GM21423 (cell line): ENCODE measurements around the gene FUT3.
"Not testable (repeated sequence)": the region's sequence is repeated elsewhere in the genome, so short reads cannot be mapped to it uniquely, and the experiment has no call there.

ENCODE experiments used
- ATAC-seq: cut with Tn5 transposase; IDR thresholded peaks from one replicate; pipeline ENCODE4 v1.9.1; 2021; ENCODE audit warnings: mild to moderate bottlenecking, moderate library complexity; ENCODE audit not compliant: unreplicated experiment

The FUT3 gene

DNA sequence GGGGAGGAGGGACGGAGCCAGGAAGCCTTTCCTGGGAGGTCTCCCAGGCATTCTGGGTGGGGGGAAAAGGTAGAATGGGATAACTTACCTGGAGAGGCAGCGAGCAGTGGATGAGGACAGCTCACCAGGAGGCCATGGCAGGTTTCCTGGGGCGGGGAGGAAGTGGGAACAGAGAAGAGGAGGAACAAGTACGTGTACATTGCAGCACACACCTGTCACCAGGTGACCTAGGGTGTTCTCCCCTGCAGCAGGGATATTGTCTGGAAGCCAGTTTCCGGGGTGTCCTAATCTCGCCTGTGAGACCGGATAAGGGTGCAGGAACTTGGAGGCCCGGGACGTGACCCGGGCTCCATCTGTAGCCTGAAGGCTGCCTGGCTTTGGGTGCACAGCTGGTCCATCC, at the start of gene FUT3:
TSS of gene FUT3 (minus strand) at position 148 of the 400 bp plus-strand sequence.
- no peak for ATAC-seq

DNA sequence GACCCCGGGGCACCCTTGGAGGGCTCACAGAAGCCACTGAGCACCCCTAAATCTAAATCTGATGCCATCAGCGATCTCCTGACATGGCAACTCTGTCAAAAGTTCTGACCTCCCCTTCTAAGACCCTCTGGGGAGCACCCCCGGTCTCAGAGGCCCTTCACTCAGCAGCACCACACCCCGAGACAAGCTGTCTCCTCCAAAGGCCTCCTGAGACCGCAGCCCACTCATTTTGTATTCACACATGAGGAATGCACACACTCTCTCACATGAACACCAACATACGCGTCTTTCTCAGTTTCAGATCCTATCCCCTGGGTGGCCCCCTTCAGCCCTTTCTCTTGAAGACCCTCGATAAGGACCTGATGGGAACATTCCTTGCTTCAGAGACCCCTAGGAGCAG, 49.7 kb upstream of the FUT3 start:
- no peak for ATAC-seq

DNA sequence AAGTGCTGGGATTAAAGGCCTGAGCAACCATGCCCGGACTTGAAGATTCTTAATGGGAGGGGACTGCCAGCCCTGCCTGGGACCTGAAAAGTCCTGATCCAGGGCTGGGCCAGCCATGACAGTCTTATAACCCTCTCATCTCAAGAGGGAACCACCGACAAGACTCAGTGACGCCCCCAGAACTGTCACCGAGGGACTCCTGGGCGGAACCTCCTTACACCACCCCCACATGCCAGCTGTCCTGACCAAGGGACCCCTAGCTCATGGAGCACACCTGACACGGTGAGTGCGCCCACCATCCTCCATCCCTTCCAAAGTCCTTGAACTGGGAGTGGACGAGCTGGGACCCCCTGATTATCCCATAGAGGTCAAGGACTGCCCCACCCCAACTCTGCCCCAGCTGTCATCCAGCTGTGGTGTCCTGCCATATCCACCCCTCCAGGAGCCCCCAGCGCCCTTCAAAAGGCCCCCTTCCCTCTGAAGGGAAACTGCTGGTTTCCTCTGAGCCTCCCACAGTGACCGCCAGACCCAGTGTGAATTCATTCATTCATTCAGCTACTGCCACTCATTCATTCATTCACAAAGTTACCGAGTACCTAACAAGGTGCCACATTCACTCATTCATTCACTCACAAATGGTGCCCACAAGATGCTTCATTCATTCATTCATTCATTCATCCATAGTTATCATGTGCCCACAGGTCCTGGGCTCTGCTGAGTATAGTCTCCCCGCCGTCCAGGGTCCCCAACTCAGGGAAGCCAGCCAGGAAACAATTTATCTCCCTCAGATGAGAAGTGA, 48.7 kb upstream of the FUT3 start:
- no peak for ATAC-seq

DNA sequence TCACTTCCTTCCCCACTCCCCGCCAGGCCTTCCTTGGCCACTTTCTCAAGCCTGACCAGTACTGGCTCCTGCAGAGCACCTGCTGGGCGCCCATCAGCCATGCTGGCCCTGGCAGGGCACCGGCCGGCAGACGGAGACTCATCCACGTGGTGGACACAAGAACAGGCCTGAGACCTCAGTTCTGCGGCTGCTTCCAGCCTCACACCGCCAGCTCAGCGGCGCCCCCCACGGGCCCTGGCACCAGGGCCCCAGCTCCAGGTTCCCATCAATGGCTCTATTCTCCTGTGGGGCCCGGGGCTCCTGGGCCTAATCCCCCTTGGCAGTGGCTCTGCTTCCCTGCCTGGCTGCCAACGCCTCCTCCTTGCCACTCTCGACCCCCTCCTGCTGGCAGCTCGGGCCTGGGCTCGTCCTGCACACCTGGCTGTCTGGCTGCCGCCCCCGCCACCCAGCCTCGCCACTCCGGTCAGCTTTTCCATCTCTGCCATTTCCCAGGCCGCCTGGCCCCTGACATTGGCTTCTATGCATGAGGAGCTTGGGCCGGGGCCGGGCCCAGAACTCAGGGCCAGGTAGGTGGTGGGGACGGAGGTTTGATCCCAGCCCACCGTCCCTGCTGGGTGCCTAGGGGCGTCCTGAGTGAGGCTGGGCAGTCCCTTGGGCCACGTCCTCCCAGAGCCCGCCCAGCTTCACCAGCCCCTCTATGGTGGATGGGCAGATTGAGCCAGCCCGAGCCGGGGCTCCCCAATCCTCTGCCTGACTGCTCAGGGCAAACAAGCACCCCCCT, 46.1 kb upstream of the FUT3 start:
- no peak for ATAC-seq

DNA sequence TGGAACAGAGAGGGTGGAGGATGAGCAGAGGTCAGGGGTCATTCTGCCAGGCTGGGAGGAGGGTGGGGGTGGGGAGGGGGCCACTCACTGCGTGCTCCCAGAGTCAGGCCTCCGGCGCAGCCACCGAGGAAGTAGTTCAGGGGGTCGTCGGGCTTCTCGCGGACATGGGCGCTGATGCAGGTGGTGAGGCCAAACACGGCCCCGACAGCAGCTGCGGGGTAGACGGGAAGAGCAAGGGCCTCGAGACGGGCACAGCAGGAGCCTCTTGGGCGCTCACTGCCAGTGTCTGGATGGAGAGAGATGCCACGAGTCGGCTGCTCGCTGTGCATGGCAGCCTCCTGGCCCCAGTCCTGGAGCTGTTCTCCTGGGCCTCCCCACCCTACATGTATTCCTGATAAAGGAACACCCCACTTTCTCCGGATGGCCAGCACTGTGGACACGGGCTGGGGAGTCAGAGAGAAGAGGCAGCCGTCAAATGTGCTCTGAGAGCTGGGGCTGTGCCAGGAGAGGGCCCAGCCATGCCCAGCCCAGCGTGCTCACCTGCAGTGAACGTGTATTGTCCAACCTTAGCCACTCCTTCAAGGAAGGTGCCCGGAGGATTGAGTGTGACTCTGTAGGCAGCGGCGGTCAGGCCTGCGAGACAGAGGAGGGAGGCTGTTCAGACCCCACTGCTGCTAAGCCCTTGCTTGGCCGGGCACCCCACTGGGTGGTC, 45.3 kb upstream of the FUT3 start:
- ATAC-seq = no peak

DNA sequence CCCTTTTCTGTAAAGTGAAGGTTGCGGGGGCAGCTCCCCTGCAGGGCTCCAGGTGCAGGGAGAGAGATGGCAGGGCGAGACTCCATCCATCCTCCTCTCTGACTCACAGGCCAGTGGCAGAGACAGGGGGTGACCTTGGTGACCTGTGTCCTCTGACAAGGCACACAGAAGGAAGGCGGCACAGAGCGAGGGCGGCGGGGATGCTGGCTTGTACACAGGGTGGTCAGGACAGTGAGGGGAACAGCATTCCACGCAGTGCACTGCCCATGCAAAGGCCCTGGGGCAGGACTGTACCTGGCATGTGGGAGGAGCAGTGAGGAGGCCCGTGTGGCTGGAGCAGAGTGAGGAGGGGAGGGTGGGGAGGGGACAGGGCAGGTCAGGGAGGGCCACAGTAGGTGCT, 44.6 kb upstream of the FUT3 start:
- ATAC-seq = no peak

DNA sequence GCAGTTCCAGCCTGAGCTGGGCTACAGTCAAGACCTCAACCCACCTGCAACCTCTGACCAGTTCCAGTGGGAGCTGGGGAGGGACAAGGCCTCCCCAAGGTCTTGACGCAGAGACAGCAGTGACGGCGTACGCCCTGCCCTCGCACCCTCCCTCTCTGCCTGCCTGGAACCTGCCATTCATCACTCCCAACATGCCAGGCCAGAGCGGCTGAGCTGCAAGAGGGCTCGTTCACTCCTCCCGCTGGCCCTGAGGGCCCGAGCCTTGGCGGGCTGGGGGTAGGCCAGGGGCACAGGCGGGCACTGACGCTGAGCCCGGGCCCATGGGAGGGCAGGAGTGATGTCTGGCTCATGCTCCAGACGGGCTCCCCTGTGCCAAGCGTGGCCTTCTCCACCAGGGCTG, 44.2 kb upstream of the FUT3 start:
- ATAC-seq = no peak

DNA sequence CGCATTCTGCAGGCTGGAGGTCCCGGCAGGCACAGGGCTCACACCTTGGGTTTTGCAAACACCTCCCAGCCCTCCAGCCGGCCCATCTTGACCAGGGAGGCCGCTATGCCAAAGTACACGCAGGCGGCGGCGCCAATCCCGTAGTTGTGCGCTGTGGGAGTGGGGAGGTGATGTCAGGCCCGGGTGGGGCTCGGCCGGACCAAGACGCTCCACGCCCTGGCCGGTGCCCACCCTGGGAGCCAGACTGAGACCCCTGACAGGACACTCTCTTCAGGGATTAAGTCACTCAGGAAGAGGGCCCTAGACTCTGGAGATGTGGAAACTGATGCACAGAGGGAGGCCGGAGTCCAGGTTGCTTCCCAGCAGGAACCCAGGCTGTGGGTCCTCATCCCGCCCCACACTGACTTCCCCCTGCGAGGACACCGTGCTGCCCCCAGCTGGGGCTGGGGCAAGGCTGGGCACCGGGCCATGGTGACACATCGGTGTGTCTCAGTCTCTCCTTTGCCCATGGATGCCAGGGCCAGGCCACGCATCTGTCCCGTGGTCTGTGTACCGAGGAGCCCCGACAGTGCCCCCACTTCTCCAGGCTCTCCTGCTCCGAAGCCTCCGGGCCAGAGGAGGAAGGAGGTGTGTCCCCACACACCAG, 43.6 kb upstream of the FUT3 start:
- ATAC-seq = no peak

DNA sequence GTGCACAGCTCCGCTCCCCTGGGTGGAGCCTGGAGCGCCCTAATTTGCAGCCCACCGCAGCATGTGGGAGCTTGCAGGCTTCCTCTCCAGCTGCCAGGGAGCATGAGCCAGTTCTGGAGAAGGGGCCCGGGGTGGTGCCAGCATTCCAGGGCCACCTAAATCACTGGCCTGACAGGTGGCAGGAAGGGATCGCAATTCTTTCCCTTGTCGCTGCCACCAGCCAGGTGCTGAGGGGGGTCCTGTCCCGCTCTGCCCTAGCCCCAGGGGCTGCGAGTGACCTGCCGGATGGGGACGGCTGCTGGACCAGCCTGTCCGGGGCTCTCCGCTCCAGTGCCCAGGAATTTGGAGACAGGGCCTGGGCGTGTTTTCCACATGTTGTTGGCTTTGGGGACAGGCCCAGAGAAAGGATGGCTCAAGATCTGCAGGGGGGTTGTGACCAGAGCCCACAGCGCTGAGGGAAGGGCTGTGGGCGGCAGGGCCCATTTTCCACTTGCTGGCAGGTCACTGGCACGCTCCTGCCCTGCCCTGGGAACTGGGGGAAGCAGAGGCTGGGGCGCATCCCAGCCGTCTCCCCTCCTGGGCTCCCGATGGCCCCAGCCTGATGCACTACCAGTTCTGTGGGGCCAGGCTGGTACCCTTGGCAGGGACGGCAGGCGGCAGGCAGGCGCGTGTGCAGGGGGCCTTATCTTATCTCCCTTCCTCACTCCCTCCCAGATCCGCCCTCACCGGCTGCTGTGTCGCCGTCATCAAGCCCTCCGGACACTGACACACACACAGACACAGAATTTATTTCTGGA, 42.9 kb upstream of the FUT3 start:
- no peak for ATAC-seq

DNA sequence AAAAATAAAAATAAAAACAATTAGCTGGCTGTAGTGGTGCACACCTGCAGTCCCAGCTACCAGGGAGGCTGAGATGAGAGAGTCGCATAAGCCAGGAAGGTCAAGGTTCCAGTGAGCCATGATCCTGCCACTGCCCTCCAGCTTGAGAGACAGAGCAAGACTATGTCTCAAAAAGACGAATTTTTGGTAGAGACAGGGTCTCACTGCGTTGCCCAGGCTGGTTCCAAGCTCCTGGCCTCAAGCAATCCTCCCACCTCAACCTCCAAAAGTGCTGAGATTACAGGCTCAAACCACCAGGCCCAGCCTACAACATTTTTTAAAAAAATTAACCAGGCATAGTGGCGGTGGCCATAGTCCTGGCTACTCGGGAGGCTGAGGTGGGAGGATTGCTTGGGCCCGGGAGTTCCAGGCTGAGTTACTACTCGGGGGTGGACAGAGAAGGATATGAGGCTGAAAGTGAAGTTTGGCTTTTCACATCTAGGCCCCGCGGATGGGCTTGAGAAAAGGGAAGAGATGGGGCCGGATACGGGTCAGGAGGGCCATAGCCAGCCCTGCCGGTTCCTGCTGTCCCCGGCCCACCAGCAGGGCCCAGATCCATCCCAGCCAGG, 42.2 kb upstream of the FUT3 start:
- ATAC-seq = no peak

DNA sequence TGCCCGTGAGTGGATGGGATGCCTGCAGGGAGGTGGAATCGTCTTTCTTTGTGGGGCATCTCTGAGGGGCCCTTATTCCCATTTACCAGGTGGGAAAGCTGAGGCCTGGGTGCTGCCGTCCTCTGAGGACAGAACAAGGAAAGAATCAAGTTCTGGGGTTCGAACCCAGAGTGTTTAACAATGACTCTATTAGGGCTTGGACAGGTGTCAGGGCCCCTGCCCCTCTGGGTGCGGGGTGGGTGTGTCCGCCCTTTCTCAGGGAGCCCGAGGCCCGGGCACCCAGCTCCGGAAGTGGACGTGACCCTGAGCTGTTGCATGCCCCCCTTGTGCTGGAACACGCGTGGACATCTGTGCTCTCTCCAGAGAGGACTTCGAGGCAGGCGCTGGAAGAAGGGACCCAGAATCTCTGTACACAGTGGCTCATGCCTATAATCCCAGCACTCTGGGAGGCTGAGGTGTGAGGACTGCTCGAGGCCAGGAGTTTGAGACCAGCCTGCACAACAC, 41.6 kb upstream of the FUT3 start:
- ATAC-seq = no peak

DNA sequence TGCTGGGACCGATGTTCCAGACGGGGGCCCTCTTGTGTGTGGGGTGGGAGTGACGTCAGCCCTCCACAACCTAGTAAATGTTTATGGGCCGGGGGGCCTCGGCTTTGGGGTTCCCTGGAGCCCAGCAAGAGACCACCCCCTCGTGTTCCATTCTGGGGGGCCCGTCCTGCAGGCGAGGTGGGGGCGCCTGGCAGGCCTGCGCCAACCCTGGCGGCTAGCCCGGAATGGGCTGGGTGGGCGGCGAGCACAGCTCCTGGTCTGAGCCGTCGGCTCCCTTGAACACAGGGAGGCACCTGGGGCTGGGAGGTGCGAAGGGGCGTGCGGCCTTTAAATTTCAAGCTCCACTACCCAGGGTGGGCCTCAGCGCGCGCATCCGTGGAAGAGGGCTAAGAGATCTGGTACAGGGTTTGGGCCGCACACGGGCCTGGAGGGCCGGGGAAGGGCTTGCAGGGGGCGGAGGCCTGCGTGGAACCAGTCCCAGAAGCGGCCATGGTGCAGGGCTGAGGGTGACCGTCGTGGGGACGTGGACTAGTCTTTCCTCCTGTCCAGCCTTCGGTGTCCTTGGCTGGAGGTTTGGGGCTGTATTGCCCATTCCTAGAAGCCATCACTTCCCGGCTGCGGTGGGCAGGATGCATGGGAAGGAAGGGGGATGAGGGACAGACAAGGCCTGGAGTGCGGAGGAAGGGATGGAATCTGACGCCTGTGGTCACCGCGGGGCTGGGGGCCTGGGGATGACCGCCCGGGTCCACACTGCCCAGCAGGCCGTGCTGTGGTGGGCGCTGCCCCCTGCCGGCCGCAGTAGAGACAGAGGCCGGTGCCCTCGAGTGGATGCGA, 40.9 kb upstream of the FUT3 start:
- no peak for ATAC-seq

DNA sequence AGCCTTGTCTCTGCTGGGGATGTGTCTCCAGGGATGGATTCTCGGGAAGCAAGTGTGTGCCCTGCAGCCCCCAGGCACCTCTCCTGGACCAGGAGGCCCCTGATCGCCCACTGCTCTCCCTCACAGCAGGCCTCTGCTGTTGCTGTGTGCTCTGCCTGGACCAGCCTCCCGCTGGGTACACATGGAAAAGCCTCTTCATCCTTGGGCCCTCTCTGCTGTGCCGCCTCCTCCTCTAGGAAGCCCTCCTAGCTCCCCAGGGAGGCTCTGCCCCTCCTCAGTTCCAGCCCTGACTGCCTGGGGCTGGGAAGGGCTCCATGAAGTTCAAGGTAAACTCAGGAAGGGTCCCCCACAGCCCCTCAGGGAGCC, 40.3 kb upstream of the FUT3 start:
- no peak for ATAC-seq

DNA sequence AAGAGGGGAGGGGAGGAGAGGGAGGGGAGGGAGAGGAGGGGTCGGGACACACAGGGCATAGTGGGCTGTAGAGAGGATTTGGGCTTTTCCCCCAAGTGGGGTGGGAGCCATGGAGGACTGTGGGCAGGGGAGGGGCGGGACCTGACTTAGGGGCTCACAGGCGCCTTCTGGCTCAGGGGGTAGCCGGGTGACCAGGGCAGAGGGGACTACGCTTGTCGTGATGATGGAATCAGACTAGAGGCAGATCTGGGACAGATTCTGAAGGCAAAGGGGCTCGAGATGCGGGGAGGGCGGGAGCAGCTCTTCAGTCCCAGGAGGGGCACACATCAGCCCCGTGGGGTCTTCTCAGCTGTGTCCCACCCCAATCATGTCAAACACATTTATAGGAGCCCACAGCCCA, 38.9 kb upstream of the FUT3 start:
- ATAC-seq = no peak

DNA sequence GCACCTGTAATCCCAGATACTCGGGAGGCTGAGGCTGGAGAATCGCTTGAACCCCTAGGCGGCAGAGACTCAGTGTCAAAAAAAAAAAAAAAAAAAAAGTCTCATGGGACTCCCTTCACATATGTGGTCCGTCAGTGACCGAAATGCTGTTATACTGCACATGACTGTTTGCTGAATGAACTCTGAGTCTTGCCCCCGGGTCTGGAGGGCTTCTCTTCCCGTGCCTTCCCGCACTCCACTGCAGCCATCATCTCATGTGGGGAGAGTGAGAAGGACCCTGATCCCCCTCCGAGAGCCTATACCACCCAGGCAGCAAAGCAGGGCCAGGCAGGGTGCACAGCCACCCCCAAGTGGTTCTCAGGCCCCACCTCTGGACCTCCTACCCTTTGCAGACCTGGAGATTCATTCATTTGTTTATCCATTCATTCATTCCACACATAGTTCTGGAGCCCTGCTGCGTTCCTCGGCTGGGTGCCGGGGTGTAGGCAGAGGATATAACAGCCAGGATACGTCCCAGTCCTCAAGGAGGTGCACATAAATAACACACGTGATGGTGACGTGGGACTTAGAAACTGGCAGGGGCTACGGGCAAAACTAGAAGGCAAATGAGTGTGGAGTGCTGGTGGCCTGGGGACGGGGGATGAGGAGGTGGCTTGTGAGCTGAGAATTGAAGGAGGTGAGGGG, 38.2 kb upstream of the FUT3 start:
- ATAC-seq = no peak

DNA sequence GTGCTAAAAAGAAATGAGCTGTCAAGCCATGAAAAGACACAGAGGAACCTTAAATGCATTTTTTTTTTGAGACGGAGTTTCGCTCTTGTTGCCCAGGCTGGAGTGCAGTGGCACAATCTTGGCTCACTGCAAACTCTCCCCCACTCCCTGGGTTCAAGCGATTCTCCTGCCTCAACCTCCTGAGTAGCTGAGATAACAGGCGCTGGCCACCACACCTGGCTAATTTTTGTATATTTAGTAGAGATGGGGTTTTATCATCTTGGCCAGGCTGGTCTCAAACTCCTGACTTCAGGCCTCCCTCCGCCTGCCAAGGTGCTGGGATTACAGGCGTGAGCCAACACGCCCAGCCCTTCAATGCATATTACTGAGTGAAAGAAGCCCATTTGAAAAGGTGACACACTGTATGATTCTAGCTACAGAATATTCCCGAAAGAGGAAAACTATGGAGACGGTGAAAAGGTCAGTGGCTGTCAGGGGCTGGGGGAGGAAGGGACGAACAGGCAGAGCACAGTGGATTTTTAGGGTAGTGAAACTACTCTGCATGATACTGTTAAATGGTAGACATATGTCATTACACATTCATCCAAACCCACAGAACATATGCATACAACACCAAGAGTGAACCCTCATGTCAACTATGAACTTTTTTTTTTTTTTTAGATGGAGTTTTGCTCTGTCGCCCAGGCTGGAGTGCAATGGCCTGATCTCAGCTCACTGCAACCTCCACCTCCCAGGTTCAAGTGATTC, 33.0 kb upstream of the FUT3 start:
- ATAC-seq = not testable (repeated sequence)

DNA sequence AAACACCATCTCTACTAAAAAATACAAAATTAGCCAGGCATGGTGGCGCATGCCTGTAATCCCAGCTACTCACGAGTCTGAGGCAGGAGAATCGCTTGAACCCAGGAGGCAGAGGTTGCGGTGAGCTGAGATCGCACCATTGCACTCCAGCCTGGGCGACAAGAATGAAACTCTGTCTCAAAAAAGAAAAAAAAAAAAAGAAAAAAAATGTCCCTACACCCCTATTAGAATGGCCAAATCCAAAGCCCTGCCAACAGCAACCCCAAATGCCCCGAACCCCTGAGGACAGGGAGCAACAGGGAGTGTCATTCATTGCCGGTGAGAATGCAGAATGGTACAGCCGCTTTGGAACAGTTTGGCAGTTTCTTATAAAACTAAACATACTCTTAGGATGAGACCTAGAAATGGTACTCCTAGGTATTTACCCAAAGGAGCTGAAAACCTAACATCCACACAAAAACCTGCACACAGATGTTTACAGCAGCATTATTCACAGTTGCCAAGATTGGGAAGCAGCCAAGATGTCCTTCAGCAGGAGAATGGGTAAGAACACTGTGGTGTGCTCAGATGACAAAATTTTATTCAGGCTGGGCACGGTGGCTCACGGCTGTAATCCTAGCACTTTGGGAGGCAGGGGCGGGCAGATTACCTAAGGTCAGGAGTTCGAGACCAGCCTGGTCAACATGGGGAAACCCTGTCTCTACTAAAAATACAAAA, 32.1 kb upstream of the FUT3 start:
- not testable (repeated sequence) for ATAC-seq
